Activated CD8-positive, alpha-beta T cell treated with anti-CD3 and anti-CD28 coated beads for 36 hours (primary cell): ENCODE measurements around the gene MAP1B. TPM values are rescaled to one million over a fixed set of nuclear protein-coding genes. Genes with fewer than 3 reads are reported as not detected.

Experiments used
- ATAC-seq: fragments of 200-7000 bp; cut with Tn5 transposase; one replicate; pipeline ENCODE4 v1.10.0; 2021; ENCODE audit warnings: mild to moderate bottlenecking, moderate library complexity
- CTCF ChIA-PET: fragments of 350-600 bp; sonication (Branson Sonifier 250); formaldehyde crosslinking; loops from one replicate; lab custom pipeline; 2021; ENCODE audit warnings: antibody characterized with exemption; lab: Charles Lee
- POLR2A ChIA-PET: fragments of 350-600 bp; sonication (Branson Sonifier 250); formaldehyde crosslinking; loops from one replicate; lab custom pipeline; 2021; ENCODE audit warnings: antibody characterized with exemption; lab: Charles Lee
- DNase-seq: peaks from one replicate; pipeline ENCODE4 v3.0.0-alpha.2; 2020
- H3K27ac Mint-ChIP-seq: one replicate; pipeline ENCODE4 v1.8.0; 2021; ENCODE audit warnings: mild to moderate bottlenecking, mixed read lengths
- H3K27me3 Mint-ChIP-seq: one replicate; pipeline ENCODE4 v1.8.0; 2021; ENCODE audit warnings: mixed read lengths
- H3K36me3 Mint-ChIP-seq: one replicate; pipeline ENCODE4 v1.8.0; 2021; ENCODE audit warnings: low read depth, mixed read lengths
- H3K4me1 Mint-ChIP-seq: one replicate; pipeline ENCODE4 v1.8.0; 2021; ENCODE audit warnings: low read depth, mixed read lengths
- H3K4me3 Mint-ChIP-seq: one replicate; pipeline ENCODE4 v1.8.0; 2021; ENCODE audit warnings: mild to moderate bottlenecking, moderate library complexity, mixed read lengths
- H3K9me3 Mint-ChIP-seq: one replicate; pipeline ENCODE4 v1.8.0; 2021; ENCODE audit warnings: mixed read lengths
- CTCF ChIP-seq: fragments of 200-600 bp; IDR thresholded peaks from one replicate; pipeline ENCODE4 v1.8.0; 2022; ENCODE audit warnings: antibody characterized with exemption, mild to moderate bottlenecking
- intact Hi-C: fragments of 100-400 bp; cut with micrococcal nuclease; formaldehyde crosslinking; loops from one replicate; pipeline ENCODE4 v1.10.0; 2022
- total RNA-seq, 2 experiments: library from RNA; stranded (reverse); gene quantifications; one replicate each; pipeline ENCODE4 v1.2.3, GENCODE V29; 2021

MAP1B gene
- total RNA-seq, 2 experiments from 2014 or later = 0.09 to 0.25 TPM

GRCh38 chr5:72210888-72211678, 103.8 kb downstream of the MAP1B start:
- POLR2A ChIA-PET = no interaction called here
- no peak for TF ChIP-seq CTCF
- no peak overlapping the region for H3K27ac Mint-ChIP-seq
- no peak for ATAC-seq
- no peak overlapping the region for H3K4me3 Mint-ChIP-seq
- CTCF ChIA-PET = interaction anchor here (0.9 kb wide), 1 partner anchor 55 kb away, joined by 3 read pairs; no protein-coding TSS in a partner anchor
- no peaks in the 10 kb centered on the region for H3K9me3 Mint-ChIP-seq
- no peak for DNase-seq
- intact Hi-C loops = no loop called here
- H3K36me3 Mint-ChIP-seq = peaks cover 10% of the 10 kb centered on the region
- peaks cover 2% of the 10 kb centered on the region for H3K4me1 Mint-ChIP-seq
- H3K27me3 Mint-ChIP-seq = no peaks in the 10 kb centered on the region

GRCh38 chr5:72212171-72212570, 104.9 kb downstream of the MAP1B start:
- Mint-ChIP-seq H3K4me3 (no peak overlapping the region), H3K9me3 (no peaks in the 10 kb centered on the region)
- POLR2A ChIA-PET = no interaction called here

GRCh38 chr5:72213482-72213881, 106.2 kb downstream of the MAP1B start:
- CTCF ChIA-PET = no interaction called here

More at GRCh38 chr5:72212171-72212570, 104.9 kb downstream of the MAP1B start:
- Mint-ChIP-seq H3K4me1 (no peaks in the 10 kb centered on the region), H3K27ac (no peak overlapping the region), H3K36me3 (peaks cover 11% of the 10 kb centered on the region), H3K27me3 (no peaks in the 10 kb centered on the region)
- ATAC-seq = no peak
- intact Hi-C loops = no loop called here
- CTCF ChIA-PET = no interaction called here
- no peak for DNase-seq
- TF ChIP-seq CTCF = no peak

GRCh38 chr5:72214168-72214567, 106.9 kb downstream of the MAP1B start:
- ATAC-seq = no peak
- Mint-ChIP-seq H3K36me3 (peaks cover 26% of the 10 kb centered on the region), H3K4me3 (no peak overlapping the region), H3K27me3 (no peaks in the 10 kb centered on the region), H3K27ac (no peak overlapping the region), H3K9me3 (no peaks in the 10 kb centered on the region), H3K4me1 (no peaks in the 10 kb centered on the region)
- DNase-seq = no peak
- intact Hi-C loops = no loop called here
- ChIA-PET POLR2A (no interaction called here), CTCF (no interaction called here)
- TF ChIP-seq CTCF = no peak

More at GRCh38 chr5:72213482-72213881, 106.2 kb downstream of the MAP1B start:
- intact Hi-C loops = no loop called here
- no peak for DNase-seq
- H3K4me1 Mint-ChIP-seq = no peaks in the 10 kb centered on the region
- no peak for ATAC-seq
- no peaks in the 10 kb centered on the region for H3K27me3 Mint-ChIP-seq
- H3K27ac Mint-ChIP-seq = no peak overlapping the region
- H3K36me3 Mint-ChIP-seq = peaks cover 21% of the 10 kb centered on the region
- POLR2A ChIA-PET = interaction anchor here (0.7 kb wide), 1 partner anchor 20 kb away, joined by 3 read pairs; no protein-coding TSS in a partner anchor
- no peaks in the 10 kb centered on the region for H3K9me3 Mint-ChIP-seq
- no peak overlapping the region for H3K4me3 Mint-ChIP-seq
- no peak for TF ChIP-seq CTCF

- Mint-ChIP-seq H3K4me1 (no peaks in the 10 kb centered on the region), H3K9me3 (no peaks in the 10 kb centered on the region), H3K36me3 (peaks cover 44% of the 10 kb centered on the region), H3K4me3 (no peak overlapping the region), H3K27me3 (no peaks in the 10 kb centered on the region), H3K27ac (no peak overlapping the region)
- no peak for DNase-seq
- no peak for ATAC-seq
- CTCF ChIA-PET = no interaction called here
- TF ChIP-seq CTCF = no peak
- POLR2A ChIA-PET = no interaction called here
- intact Hi-C loops = no loop called here
Measured at GRCh38 chr5:72216756-72217155, 109.5 kb downstream of the MAP1B start.
